GM23338 (cell line): ENCODE results near the gene LINGO1.

Experiments used
- EZH2 ChIP-seq: fragments of 200-600 bp; sonication (generic); IDR thresholded peaks from one replicate; pipeline ENCODE4 v1.8.0; 2017; ENCODE audit warnings: antibody characterized with exemption, mild to moderate bottlenecking, low read depth; ENCODE audit not compliant: unreplicated experiment
- EZH2phosphoT487 ChIP-seq: fragments of 200-600 bp; sonication (generic); IDR thresholded peaks from one replicate; pipeline ENCODE4 v1.8.1; 2018; ENCODE audit warnings: antibody characterized with exemption; ENCODE audit not compliant: unreplicated experiment
- NANOG ChIP-seq: IDR thresholded peaks from 2 replicates; pipeline ENCODE4 v1.6.1; 2016; ENCODE audit warnings: antibody characterized with exemption, borderline replicate concordance
- TF ChIP-seq, protein P1 (sequence below), 2 experiments: fragments of 200-600 bp in 1 of 2; sonication (generic) in 1 of 2; conservative IDR thresholded peaks; 2 replicates each; pipeline versions ENCODE4 v1.5.1 to v1.6.1; 2016 to 2017; ENCODE audit warnings: antibody characterized with exemption in 2 of 2, low read depth in 2 of 2, mild to moderate bottlenecking in 2 of 2, moderate library complexity in 1 of 2
- TF ChIP-seq, protein P2 (sequence below): IDR thresholded peaks from one replicate; pipeline ENCODE4 v1.6.1; 2018; ENCODE audit warnings: antibody characterized with exemption; ENCODE audit not compliant: unreplicated experiment

DNA sequence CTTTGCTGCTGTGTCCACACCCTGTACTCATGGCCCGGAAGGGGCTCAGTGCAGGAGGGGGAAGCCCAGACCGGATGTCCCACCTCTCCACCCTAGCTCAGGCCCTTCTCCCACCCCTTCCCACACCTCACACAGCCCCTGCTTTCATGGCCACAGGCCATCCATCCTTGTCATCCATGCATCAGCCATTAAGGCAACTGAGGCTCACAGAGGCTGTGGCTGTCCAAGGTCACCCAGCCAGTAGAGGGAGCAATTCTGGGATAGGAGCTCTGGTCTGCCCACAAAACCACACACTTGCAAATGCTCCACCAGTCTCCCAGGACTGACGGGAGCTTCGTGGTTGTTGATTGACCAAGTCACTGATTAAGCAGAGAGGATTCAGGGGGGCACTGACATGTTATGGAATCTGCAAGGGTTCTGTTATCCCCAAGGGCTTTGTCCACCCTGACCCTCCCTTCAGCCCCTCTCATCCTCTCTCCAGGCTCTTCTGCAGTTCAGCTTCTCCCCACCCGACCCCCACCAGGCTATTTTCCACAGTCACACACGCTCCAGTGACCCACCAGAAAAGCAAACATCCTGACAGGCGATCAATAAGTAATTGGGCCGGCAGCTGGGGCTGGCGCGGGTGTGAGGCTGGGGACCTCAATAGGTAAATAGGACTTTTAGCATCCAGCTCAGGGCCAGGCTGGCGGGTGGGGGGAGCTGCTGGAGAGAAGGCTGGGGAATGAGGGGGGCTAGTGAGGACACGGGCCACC lies 15.1 kb downstream of the LINGO1 start:
- TF ChIP-seq EZH2phosphoT487: no peak
- TF ChIP-seq, protein P1, sequence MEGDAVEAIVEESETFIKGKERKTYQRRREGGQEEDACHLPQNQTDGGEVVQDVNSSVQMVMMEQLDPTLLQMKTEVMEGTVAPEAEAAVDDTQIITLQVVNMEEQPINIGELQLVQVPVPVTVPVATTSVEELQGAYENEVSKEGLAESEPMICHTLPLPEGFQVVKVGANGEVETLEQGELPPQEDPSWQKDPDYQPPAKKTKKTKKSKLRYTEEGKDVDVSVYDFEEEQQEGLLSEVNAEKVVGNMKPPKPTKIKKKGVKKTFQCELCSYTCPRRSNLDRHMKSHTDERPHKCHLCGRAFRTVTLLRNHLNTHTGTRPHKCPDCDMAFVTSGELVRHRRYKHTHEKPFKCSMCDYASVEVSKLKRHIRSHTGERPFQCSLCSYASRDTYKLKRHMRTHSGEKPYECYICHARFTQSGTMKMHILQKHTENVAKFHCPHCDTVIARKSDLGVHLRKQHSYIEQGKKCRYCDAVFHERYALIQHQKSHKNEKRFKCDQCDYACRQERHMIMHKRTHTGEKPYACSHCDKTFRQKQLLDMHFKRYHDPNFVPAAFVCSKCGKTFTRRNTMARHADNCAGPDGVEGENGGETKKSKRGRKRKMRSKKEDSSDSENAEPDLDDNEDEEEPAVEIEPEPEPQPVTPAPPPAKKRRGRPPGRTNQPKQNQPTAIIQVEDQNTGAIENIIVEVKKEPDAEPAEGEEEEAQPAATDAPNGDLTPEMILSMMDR (conservative IDR thresholded peaks at IDR 0.05; ENCODE audit: low read depth in 2 of 2): peak; percentile 65 to 86
- no peak for TF ChIP-seq NANOG
- TF ChIP-seq, protein P2, sequence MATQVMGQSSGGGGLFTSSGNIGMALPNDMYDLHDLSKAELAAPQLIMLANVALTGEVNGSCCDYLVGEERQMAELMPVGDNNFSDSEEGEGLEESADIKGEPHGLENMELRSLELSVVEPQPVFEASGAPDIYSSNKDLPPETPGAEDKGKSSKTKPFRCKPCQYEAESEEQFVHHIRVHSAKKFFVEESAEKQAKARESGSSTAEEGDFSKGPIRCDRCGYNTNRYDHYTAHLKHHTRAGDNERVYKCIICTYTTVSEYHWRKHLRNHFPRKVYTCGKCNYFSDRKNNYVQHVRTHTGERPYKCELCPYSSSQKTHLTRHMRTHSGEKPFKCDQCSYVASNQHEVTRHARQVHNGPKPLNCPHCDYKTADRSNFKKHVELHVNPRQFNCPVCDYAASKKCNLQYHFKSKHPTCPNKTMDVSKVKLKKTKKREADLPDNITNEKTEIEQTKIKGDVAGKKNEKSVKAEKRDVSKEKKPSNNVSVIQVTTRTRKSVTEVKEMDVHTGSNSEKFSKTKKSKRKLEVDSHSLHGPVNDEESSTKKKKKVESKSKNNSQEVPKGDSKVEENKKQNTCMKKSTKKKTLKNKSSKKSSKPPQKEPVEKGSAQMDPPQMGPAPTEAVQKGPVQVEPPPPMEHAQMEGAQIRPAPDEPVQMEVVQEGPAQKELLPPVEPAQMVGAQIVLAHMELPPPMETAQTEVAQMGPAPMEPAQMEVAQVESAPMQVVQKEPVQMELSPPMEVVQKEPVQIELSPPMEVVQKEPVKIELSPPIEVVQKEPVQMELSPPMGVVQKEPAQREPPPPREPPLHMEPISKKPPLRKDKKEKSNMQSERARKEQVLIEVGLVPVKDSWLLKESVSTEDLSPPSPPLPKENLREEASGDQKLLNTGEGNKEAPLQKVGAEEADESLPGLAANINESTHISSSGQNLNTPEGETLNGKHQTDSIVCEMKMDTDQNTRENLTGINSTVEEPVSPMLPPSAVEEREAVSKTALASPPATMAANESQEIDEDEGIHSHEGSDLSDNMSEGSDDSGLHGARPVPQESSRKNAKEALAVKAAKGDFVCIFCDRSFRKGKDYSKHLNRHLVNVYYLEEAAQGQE: no peak
- TF ChIP-seq EZH2: no peak
